GM23338 (cell line): ENCODE data around the gene PCSK6. TPM values are rescaled to one million over a fixed set of nuclear protein-coding genes. Genes with fewer than 3 reads are reported as not detected.

Experiments
- ATAC-seq: fragments of 200-7000 bp; cut with Tn5 transposase; 3 replicates; pipeline ENCODE4 v1.9.1; 2020
- DNase-seq: peaks from one replicate; pipeline ENCODE4 v3.0.0-alpha.2; 2015; ENCODE audit warnings: low spot score
- H2AFZ ChIP-seq: fragments of 200-600 bp; sonication (generic); 2 replicates; pipeline ENCODE4 v1.8.0; 2016; ENCODE audit warnings: antibody characterized with exemption, mild to moderate bottlenecking, moderate library complexity
- H3F3A ChIP-seq: fragments of 200-600 bp; sonication (generic); replicated peaks from 2 replicates; pipeline ENCODE4 v1.8.0; 2017; ENCODE audit warnings: antibody characterized with exemption, mixed run types, low read depth
- H3K27ac ChIP-seq: fragments of 200-600 bp; sonication (generic); 2 replicates; pipeline ENCODE4 v1.6.1; 2016; ENCODE audit warnings: low read depth
- H3K27me3 ChIP-seq: fragments of 200-600 bp; sonication (generic); 2 replicates; pipeline ENCODE4 v1.8.0; 2016; ENCODE audit warnings: mild to moderate bottlenecking, mixed run types, moderate library complexity; ENCODE audit not compliant: insufficient read depth
- H3K36me3 ChIP-seq: fragments of 200-600 bp; sonication (generic); 2 replicates; pipeline ENCODE4 v1.8.0; 2016; ENCODE audit warnings: mild to moderate bottlenecking; ENCODE audit not compliant: insufficient read depth
- H3K4me1 ChIP-seq: fragments of 200-600 bp; sonication (generic); 2 replicates; pipeline ENCODE4 v1.8.0; 2016; ENCODE audit warnings: mild to moderate bottlenecking, moderate library complexity; ENCODE audit not compliant: insufficient read depth
- H3K4me2 ChIP-seq: fragments of 200-600 bp; sonication (generic); 2 replicates; pipeline ENCODE4 v1.7.1; 2017; ENCODE audit warnings: mixed run types
- H3K4me3 ChIP-seq: fragments of 200-600 bp; sonication (generic); 2 replicates; pipeline ENCODE4 v1.6.1; 2016; ENCODE audit warnings: mixed run types
- H3K79me2 ChIP-seq: fragments of 200-600 bp; sonication (generic); replicated peaks from 2 replicates; pipeline ENCODE4 v1.8.0; 2017; ENCODE audit warnings: mild to moderate bottlenecking; ENCODE audit not compliant: insufficient read depth
- H3K9me2 ChIP-seq: fragments of 200-600 bp; sonication (generic); 2 replicates; pipeline ENCODE4 v1.8.0; 2017; ENCODE audit not compliant: insufficient read depth
- H4K20me1 ChIP-seq: fragments of 200-600 bp; sonication (generic); replicated peaks from 2 replicates; pipeline ENCODE4 v1.8.0; 2017; ENCODE audit warnings: mild to moderate bottlenecking; ENCODE audit not compliant: insufficient read depth
- H3K27ac Mint-ChIP-seq: 2 replicates; pipeline ENCODE4 v1.8.0; 2020; ENCODE audit warnings: inconsistent platforms, mild to moderate bottlenecking, moderate library complexity, mixed read lengths
- H3K27me3 Mint-ChIP-seq: 3 replicates; pipeline ENCODE4 v1.8.0; 2022; ENCODE audit warnings: low read depth, mild to moderate bottlenecking, moderate library complexity, mixed read lengths, inconsistent platforms; ENCODE audit not compliant: insufficient read depth, poor library complexity
- H3K36me3 Mint-ChIP-seq: 3 replicates; pipeline ENCODE4 v1.8.0; 2021; ENCODE audit warnings: low read depth, mild to moderate bottlenecking, inconsistent platforms, moderate library complexity, mixed read lengths
- H3K4me1 Mint-ChIP-seq: 3 replicates; pipeline ENCODE4 v1.8.0; 2020; ENCODE audit warnings: mild to moderate bottlenecking, inconsistent platforms, mixed read lengths
- H3K4me3 Mint-ChIP-seq: 3 replicates; pipeline ENCODE4 v1.8.0; 2021; ENCODE audit warnings: moderate library complexity, mild to moderate bottlenecking, inconsistent platforms, mixed read lengths
- H3K9me3 Mint-ChIP-seq: 3 replicates; pipeline ENCODE4 v1.8.0; 2020; ENCODE audit warnings: moderate library complexity, mild to moderate bottlenecking, inconsistent platforms, mixed read lengths
- CREB1 ChIP-seq: fragments of 250-450 bp; sonication (Bioruptor Pico); IDR thresholded peaks from 2 replicates; pipeline ENCODE4 v1.5.0; 2020; ENCODE audit warnings: low read depth, mild to moderate bottlenecking, moderate library complexity
- EZH2 ChIP-seq: fragments of 200-600 bp; sonication (generic); IDR thresholded peaks from one replicate; pipeline ENCODE4 v1.8.0; 2017; ENCODE audit warnings: antibody characterized with exemption, mild to moderate bottlenecking, low read depth; ENCODE audit not compliant: unreplicated experiment
- EZH2phosphoT487 ChIP-seq: fragments of 200-600 bp; sonication (generic); IDR thresholded peaks from one replicate; pipeline ENCODE4 v1.8.1; 2018; ENCODE audit warnings: antibody characterized with exemption; ENCODE audit not compliant: unreplicated experiment
- JUNB ChIP-seq: IDR thresholded peaks from one replicate; pipeline ENCODE4 v1.6.1; 2016; ENCODE audit warnings: antibody characterized with exemption; ENCODE audit not compliant: unreplicated experiment
- NANOG ChIP-seq: IDR thresholded peaks from 2 replicates; pipeline ENCODE4 v1.6.1; 2016; ENCODE audit warnings: antibody characterized with exemption, borderline replicate concordance
- POLR2AphosphoS5 ChIP-seq: IDR thresholded peaks from 2 replicates; pipeline ENCODE4 v1.6.1; 2016; ENCODE audit warnings: antibody characterized with exemption, low read depth
- ZNF114 ChIP-seq: fragments of 250-450 bp; sonication (Bioruptor Pico); IDR thresholded peaks from 2 replicates; pipeline ENCODE4 v1.5.0; 2020; ENCODE audit warnings: mild to moderate bottlenecking, moderate library complexity
- ZNF331 ChIP-seq: fragments of 250-450 bp; sonication (Bioruptor Pico); IDR thresholded peaks from 2 replicates; pipeline ENCODE4 v1.5.0; 2020; ENCODE audit warnings: low read depth, mild to moderate bottlenecking, moderate library complexity
- ZNF462 ChIP-seq: fragments of 250-450 bp; sonication (Bioruptor Pico); IDR thresholded peaks from 2 replicates; pipeline ENCODE4 v1.5.0; 2020; ENCODE audit warnings: mild to moderate bottlenecking, moderate library complexity
- polyA plus RNA-seq: library from polyadenylated mRNA; unstranded; fragments of >200 nt; fragmentation: Nextera tagmentation; extraction: Ambion mirVana; gene quantifications from 2 replicates; pipeline ENCODE4 v1.2.1, GENCODE V29; 2016
- total RNA-seq: library from RNA; depleted of rRNA; stranded (reverse); fragments of >200 nt; shearing (Covaris generic); gene quantifications from 2 replicates; pipeline ENCODE4 v1.2.3, GENCODE V29; 2014
- TF ChIP-seq, protein P1 (sequence below): IDR thresholded peaks from 2 replicates; pipeline ENCODE4 v1.6.1; 2016; ENCODE audit warnings: antibody characterized with exemption
- TF ChIP-seq, protein P2 (sequence below): IDR thresholded peaks from one replicate; pipeline ENCODE4 v1.6.1; 2018; ENCODE audit warnings: antibody characterized with exemption; ENCODE audit not compliant: unreplicated experiment

The PCSK6 gene
- total and polyA plus RNA-seq, 2 experiments from 2014 or later: 1.7 to 6.7 TPM

DNA sequence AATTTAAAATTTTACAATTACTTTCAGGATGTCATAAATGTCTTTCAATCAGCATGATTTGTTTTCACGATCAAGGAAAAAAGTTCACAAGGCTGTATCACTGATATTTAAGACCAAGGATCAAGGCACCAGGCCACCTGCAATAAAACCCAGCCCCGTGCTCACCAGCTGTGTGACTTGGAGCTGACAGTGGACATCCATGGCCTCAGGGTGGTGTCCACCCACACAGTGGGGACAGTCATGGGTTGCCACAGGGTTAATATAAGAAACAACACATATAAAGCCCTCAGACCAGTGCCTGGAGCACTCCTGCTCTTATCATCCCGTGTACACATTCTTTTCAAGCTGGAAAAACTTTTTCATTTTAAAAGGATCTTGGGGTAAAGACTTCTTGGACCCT, 56.5 kb downstream of the PCSK6 start (continued):
- no peak for TF ChIP-seq EZH2
- no peak for TF ChIP-seq EZH2phosphoT487
- no peak for TF ChIP-seq NANOG
- no peak for TF ChIP-seq CREB1 (CRISPR knock-in tag)
- TF ChIP-seq, protein P1, sequence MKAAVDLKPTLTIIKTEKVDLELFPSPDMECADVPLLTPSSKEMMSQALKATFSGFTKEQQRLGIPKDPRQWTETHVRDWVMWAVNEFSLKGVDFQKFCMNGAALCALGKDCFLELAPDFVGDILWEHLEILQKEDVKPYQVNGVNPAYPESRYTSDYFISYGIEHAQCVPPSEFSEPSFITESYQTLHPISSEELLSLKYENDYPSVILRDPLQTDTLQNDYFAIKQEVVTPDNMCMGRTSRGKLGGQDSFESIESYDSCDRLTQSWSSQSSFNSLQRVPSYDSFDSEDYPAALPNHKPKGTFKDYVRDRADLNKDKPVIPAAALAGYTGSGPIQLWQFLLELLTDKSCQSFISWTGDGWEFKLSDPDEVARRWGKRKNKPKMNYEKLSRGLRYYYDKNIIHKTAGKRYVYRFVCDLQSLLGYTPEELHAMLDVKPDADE: no peak

GRCh38 chr15:101431748-101432147, 57.8 kb downstream of the PCSK6 start:
- no peaks in the 10 kb centered on the region for H3K36me3 Mint-ChIP-seq
- no peaks in the 10 kb centered on the region for H3K9me3 Mint-ChIP-seq
- ATAC-seq: no peak
- Histone ChIP-seq H3K9me2 (no peaks in the 10 kb centered on the region), H3K4me1 (no peaks in the 10 kb centered on the region), H4K20me1 (no peaks in the 10 kb centered on the region), H2AFZ (no peak overlapping the region), H3K4me2 (no peak overlapping the region), H3F3A (no peaks in the 10 kb centered on the region), H3K4me3 (no peak overlapping the region), H3K79me2 (no peaks in the 10 kb centered on the region), H3K27me3 (no peaks in the 10 kb centered on the region), H3K36me3 (no peaks in the 10 kb centered on the region), H3K27ac (no peak overlapping the region)
- H3K4me1 Mint-ChIP-seq: peaks cover 11% of the 10 kb centered on the region; the same call in 2 of the 3 replicates
- TF ChIP-seq ZNF114 (no peak), CREB1 (CRISPR knock-in tag) (no peak), ZNF331 (no peak), EZH2phosphoT487 (no peak), EZH2 (no peak), JUNB (no peak), POLR2AphosphoS5 (no peak), NANOG (no peak), ZNF462 (no peak)
- TF ChIP-seq, protein P1: no peak
- TF ChIP-seq, protein P2, sequence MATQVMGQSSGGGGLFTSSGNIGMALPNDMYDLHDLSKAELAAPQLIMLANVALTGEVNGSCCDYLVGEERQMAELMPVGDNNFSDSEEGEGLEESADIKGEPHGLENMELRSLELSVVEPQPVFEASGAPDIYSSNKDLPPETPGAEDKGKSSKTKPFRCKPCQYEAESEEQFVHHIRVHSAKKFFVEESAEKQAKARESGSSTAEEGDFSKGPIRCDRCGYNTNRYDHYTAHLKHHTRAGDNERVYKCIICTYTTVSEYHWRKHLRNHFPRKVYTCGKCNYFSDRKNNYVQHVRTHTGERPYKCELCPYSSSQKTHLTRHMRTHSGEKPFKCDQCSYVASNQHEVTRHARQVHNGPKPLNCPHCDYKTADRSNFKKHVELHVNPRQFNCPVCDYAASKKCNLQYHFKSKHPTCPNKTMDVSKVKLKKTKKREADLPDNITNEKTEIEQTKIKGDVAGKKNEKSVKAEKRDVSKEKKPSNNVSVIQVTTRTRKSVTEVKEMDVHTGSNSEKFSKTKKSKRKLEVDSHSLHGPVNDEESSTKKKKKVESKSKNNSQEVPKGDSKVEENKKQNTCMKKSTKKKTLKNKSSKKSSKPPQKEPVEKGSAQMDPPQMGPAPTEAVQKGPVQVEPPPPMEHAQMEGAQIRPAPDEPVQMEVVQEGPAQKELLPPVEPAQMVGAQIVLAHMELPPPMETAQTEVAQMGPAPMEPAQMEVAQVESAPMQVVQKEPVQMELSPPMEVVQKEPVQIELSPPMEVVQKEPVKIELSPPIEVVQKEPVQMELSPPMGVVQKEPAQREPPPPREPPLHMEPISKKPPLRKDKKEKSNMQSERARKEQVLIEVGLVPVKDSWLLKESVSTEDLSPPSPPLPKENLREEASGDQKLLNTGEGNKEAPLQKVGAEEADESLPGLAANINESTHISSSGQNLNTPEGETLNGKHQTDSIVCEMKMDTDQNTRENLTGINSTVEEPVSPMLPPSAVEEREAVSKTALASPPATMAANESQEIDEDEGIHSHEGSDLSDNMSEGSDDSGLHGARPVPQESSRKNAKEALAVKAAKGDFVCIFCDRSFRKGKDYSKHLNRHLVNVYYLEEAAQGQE: no peak
- H3K4me3 Mint-ChIP-seq: no peak overlapping the region
- H3K27me3 Mint-ChIP-seq: peaks cover 20% of the 10 kb centered on the region
- DNase-seq: no peak
- H3K27ac Mint-ChIP-seq: no peak overlapping the region
